ENCODE measurements around the gene SDK1.

DNA sequence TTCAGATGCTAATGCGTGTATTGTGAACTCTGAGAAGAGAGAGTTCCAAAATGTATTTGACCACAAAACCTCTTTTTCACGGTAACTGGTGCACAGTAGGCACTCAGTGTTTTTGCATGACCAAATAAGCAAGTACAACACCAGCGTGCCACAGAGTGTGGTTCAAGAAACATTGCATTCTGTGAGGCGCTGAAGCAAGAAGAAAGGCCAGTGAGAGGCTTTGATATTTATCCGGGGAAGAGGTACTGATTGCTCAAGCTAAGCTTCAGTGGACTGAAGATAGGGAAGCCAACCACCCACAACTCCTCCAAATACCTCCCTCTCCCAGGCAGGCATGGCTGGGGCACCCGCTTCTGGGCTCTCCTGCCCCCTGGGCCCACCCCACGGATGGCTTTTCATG is 611.2 kb downstream of the SDK1 start:
- TF ChIP-seq EZH2 (IDR thresholded peaks at IDR 0.05; ENCODE audit: insufficient read depth, poor library complexity, severe bottlenecking): no peak
- TF ChIP-seq EZH2phosphoT487 (IDR thresholded peaks at IDR 0.05; ENCODE audit: insufficient read depth, low read depth): no peak

Measured in GM23248 (cell line).